Prostate gland (tissue), 2 donors: ENCODE results near the gene PAX8. TPM values are rescaled to one million over a fixed set of nuclear protein-coding genes. Genes with fewer than 3 reads are reported as not detected.

Experiments
- DNase-seq: peaks from one replicate; pipeline ENCODE4 v3.0.0-alpha.2; 2019; ENCODE audit warnings: low spot score
- H3K27ac ChIP-seq, 2 donors: fragments of 200-600 bp; sonication (generic); 2 replicates each; pipeline ENCODE4 v1.5.1; 2017 to 2019
- H3K27me3 ChIP-seq: fragments of 200-600 bp; sonication (generic); replicated peaks from 2 replicates; pipeline ENCODE4 v1.5.1; 2019; ENCODE audit not compliant: insufficient read depth
- H3K36me3 ChIP-seq, 2 donors: fragments of 200-600 bp; sonication (generic); 1 replicate in 1 of 2; 2 replicates in 1 of 2; pipeline versions ENCODE4 v1.5.1 to v1.8.1; 2017 to 2019
- H3K4me1 ChIP-seq: fragments of 200-600 bp; sonication (generic); replicated peaks from 2 replicates; pipeline ENCODE4 v1.5.1; 2019
- H3K4me3 ChIP-seq, 2 donors: fragments of 200-600 bp; sonication (generic); 2 replicates each; pipeline ENCODE4 v1.5.1; 2017 to 2019
- H3K9me3 ChIP-seq: fragments of 200-600 bp; sonication (generic); 2 replicates; pipeline ENCODE4 v1.5.1; 2017
- POLR2A ChIP-seq: fragments of 450-650 bp; IDR thresholded peaks from one replicate; pipeline ENCODE4 v1.6.1; 2016; ENCODE audit warnings: antibody characterized with exemption, mild to moderate bottlenecking
- POLR2AphosphoS5 ChIP-seq: sonication (generic); formaldehyde crosslinking; IDR thresholded peaks from one replicate; pipeline ENCODE4 v1.6.1; 2017; ENCODE audit warnings: antibody characterized with exemption
- WGBS: methylation state at CpG from one replicate; pipeline ENCODE4 v1.1.5; 2018; 5-methylcytosine and 5-hydroxymethylcytosine counted together
- intact Hi-C: fragments of 100-400 bp; cut with DNase I; formaldehyde crosslinking; loops from one replicate; pipeline ENCODE4 v1.14.2; 2022
- total RNA-seq, 2 donors: library from RNA; depleted of rRNA; stranded (reverse); fragments of >200 nt; gene quantifications; one replicate each; pipeline ENCODE4 v1.1.0, GENCODE V29; 2016
- TF ChIP-seq, protein P1 (sequence below), 4 experiments: fragments of 200-600 bp in 2 of 4; fragments of 450-650 bp in 2 of 4; sonication (generic) in 2 of 4; IDR thresholded peaks; 1 replicate in 3 of 4; 2 replicates in 1 of 4; pipeline ENCODE4 v1.5.1; 2016 to 2019; ENCODE audit warnings: antibody characterized with exemption in 4 of 4, mild to moderate bottlenecking in 2 of 4, moderate library complexity in 2 of 4

Gene PAX8
- total RNA-seq, 2 donors from 2014 or later = 1.0 to 3.8 TPM

DNA sequence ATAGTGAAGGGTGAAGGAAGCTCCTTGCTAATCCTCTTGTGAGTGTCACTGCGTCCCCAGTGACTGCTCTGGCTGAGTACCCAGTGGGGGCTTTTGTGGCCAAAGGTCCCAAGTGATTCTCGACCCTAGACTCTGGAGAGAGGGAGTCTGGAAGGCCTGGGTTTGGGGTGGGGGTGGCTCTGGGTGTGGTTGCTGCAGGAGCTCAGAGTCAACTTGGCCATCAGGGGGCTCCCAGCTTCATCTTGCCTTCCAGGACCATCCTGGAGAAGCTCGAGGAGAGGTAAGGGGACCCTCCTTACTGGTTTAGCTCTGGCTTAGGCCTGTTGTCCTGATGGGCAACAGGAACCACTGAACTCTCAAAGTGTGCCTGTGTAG is 104.4 kb downstream of the PAX8 start:
- H3K4me1 ChIP-seq = no peaks in the 10 kb centered on the region
- H3K9me3 ChIP-seq = no peaks in the 10 kb centered on the region
- H3K36me3 ChIP-seq = no peaks in the 10 kb centered on the region
- 70% methylated on average over 3 of the region's 3 CpGs for WGBS
- H3K27ac ChIP-seq = no peak overlapping the region
- no peak for DNase-seq
- H3K27me3 ChIP-seq = no peaks in the 10 kb centered on the region
- TF ChIP-seq, protein P1, sequence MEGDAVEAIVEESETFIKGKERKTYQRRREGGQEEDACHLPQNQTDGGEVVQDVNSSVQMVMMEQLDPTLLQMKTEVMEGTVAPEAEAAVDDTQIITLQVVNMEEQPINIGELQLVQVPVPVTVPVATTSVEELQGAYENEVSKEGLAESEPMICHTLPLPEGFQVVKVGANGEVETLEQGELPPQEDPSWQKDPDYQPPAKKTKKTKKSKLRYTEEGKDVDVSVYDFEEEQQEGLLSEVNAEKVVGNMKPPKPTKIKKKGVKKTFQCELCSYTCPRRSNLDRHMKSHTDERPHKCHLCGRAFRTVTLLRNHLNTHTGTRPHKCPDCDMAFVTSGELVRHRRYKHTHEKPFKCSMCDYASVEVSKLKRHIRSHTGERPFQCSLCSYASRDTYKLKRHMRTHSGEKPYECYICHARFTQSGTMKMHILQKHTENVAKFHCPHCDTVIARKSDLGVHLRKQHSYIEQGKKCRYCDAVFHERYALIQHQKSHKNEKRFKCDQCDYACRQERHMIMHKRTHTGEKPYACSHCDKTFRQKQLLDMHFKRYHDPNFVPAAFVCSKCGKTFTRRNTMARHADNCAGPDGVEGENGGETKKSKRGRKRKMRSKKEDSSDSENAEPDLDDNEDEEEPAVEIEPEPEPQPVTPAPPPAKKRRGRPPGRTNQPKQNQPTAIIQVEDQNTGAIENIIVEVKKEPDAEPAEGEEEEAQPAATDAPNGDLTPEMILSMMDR (IDR thresholded peaks at IDR 0.05) = no peak
- TF ChIP-seq POLR2AphosphoS5 (no peak), POLR2A (no peak)
- intact Hi-C loops = no loop called here
- no peak overlapping the region for H3K4me3 ChIP-seq

DNA sequence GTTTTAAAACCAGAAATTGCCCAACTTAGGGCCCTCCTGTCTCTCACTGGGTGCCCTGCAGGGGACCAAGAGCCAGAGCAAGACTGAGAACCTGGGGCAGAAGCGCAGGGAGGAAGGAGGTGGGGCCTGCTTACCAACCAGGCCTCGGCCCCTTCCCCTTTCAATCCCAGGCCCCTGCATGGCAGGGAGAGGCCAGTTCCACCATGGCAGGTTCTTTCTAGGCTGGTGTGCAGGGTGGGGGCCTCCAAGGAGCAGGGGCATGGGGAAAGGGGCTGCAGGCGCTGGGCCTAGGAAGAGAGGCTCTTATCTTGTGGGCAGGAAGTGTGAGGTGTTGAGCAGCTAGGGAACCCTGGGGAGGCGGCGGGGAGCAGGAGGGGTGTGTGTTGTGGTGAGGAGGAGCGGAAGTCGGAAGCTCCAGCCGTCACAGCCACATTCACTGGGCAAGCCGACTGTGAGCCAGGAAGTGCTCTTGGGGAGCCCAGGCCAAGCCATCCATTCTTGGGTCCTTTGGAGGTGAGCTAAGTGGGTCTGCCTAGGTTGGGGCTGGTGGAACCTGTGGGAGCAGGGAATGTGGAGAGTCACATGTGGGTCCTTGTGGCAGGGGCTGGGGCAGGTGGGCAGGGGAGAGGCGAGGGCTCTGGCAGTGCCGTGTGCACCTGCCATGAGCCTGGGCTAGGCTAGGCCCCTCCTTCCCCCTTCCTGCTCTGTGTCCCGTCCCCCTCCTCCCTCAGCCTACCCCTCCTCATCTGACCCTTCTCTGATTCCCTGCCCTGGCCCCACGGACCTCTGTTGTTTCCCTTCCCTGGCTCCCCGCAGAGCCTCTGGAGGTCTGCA is 105.0 kb downstream of the PAX8 start, which contains the start of gene PSD4:
TSS of gene PSD4 (plus strand) at position 430 of the 834 bp plus-strand sequence. CDS start 8,486 bp downstream, outside the sequence.
- no peaks in the 10 kb centered on the region for H3K9me3 ChIP-seq
- H3K4me1 ChIP-seq = no peaks in the 10 kb centered on the region
- no peak within 1 kb of the TSS for H3K27ac ChIP-seq
- no peaks in the 10 kb centered on the region for H3K36me3 ChIP-seq
- 84% methylated on average over 14 of the region's 14 CpGs for WGBS
- no peaks in the 10 kb centered on the region for H3K27me3 ChIP-seq
- peak within 1 kb of the TSS in 1 of 2 donors; percentile 0 for H3K4me3 ChIP-seq
- intact Hi-C loops = no loop called here
- no peak for DNase-seq
- TF ChIP-seq, protein P1 (IDR thresholded peaks at IDR 0.05) = no peak
- TF ChIP-seq POLR2AphosphoS5 (no peak), POLR2A (no peak)

DNA sequence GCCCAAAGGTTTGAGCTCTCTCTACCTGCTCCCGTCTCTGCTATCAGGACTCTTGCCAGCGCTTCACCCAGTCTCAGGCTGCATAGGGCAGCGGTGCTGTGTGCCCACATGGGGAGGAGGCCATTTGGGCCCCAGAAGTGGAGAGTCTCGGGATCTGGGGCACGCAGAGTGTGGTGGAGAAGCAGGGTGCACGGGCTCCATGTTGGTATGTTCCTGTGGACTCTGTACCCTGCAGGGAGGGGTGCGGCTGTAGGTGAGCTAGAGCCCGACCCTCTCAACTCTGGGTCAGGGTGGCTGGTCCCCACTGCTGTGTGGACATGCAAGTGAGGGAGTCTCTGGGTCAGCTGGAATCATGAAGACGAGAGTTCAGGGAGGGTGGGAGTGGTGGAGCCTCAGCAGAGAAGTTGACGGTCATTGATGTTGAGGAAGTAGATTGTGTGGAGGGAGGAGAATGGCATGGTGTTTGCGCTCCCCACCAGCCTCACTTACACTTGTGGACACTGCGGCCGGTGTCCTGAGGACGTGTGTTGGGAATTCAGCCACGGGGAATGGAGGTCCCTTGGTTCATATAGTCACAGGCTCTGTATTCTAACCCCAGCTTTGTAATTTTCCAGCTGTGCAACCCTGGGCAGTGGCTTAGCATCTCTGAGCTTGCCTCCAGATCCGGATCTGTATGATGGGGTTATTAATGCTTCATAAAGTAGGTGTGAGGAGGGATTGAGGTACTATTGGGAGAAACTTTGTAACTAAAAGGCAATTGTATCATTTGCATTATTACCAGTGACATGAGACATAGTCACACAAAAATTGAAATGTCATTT is 105.8 kb downstream of the PAX8 start:
- intact Hi-C loops = no loop called here
- Histone ChIP-seq H3K27me3 (no peaks in the 10 kb centered on the region), H3K27ac (no peak overlapping the region), H3K36me3 (no peaks in the 10 kb centered on the region), H3K4me3 (no peak overlapping the region), H3K4me1 (no peaks in the 10 kb centered on the region), H3K9me3 (no peaks in the 10 kb centered on the region)
- WGBS = 94% methylated on average over 16 of the region's 16 CpGs
- DNase-seq = no peak
- TF ChIP-seq POLR2A (no peak), POLR2AphosphoS5 (no peak)
- TF ChIP-seq, protein P1 (IDR thresholded peaks at IDR 0.05) = no peak

DNA sequence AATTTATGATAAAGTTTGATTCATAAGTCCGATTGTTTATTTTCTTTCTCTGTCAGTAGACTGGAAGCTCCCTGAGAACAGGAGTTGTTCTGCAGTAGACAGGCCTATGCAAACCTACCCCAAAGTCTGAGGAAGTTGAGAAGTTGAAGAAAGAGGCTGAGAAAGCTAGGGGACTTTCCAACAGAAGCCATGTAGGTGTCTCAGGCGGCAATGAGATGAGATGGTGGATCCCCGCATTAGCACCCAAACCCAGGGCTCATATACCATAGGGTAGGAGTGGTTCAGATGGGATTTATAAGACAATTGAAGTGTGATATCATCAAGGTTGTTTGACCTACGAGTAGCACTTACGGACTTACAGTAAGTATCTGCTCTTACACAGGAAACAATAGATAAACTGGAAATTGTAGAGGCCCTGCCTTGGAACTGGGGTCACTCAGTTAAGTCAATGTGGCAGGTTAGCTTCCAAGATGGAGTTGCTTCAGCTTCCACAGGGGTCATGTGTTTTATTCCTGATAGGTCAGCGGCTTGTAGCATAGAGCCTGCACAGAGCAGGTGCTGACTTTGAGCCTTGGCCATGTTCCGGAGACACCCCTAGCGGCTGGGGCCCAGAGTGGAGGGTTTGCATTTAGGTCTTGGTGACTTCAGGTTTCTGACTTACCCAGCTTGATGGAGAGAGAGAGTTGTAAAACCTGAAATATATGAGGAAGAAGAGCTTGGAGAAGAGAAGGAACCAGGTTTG is 107.2 kb downstream of the PAX8 start:
- TF ChIP-seq, protein P1 (IDR thresholded peaks at IDR 0.05) = no peak
- no peak for TF ChIP-seq POLR2A
- TF ChIP-seq POLR2AphosphoS5 = no peak
- Histone ChIP-seq H3K36me3 (no peaks in the 10 kb centered on the region), H3K27ac (no peak overlapping the region), H3K4me1 (no peaks in the 10 kb centered on the region), H3K4me3 (no peak overlapping the region), H3K9me3 (no peaks in the 10 kb centered on the region), H3K27me3 (no peaks in the 10 kb centered on the region)
- DNase-seq = no peak
- 95% methylated on average over 8 of the region's 8 CpGs for WGBS
- intact Hi-C loops = no loop called here
